ENCODE results near the gene MAP3K1.

- TF ChIP-seq GATA2 (IDR thresholded peaks at IDR 0.05; ENCODE audit: low read depth, low read length) (no peak), GATA3 (IDR thresholded peaks at IDR 0.05; ENCODE audit: low read depth, low read length) (no peak)
Measured at GRCh38 chr5:56909294-56910209, 94.2 kb downstream of the MAP3K1 start, which contains the start of gene SETD9.

Measured in SH-SY5Y (cell line).